Amniotic stem cell (primary cell): ENCODE data around the gene ERH.
A peak's percentile ranks its signal among the peaks of the same experiment; 100 is the strongest.

Experiments used
- DNase-seq: peaks from one replicate; lab custom pipeline; 2025; lab: John Stamatoyannopoulos, UW

ERH gene

GRCh38 chr14:69355607-69356281 is 42.4 kb downstream of the ERH start:
- peak; percentile 11 for DNase-seq

GRCh38 chr14:69355154-69355597 is 42.9 kb downstream of the ERH start:
- no peak for DNase-seq

DNA sequence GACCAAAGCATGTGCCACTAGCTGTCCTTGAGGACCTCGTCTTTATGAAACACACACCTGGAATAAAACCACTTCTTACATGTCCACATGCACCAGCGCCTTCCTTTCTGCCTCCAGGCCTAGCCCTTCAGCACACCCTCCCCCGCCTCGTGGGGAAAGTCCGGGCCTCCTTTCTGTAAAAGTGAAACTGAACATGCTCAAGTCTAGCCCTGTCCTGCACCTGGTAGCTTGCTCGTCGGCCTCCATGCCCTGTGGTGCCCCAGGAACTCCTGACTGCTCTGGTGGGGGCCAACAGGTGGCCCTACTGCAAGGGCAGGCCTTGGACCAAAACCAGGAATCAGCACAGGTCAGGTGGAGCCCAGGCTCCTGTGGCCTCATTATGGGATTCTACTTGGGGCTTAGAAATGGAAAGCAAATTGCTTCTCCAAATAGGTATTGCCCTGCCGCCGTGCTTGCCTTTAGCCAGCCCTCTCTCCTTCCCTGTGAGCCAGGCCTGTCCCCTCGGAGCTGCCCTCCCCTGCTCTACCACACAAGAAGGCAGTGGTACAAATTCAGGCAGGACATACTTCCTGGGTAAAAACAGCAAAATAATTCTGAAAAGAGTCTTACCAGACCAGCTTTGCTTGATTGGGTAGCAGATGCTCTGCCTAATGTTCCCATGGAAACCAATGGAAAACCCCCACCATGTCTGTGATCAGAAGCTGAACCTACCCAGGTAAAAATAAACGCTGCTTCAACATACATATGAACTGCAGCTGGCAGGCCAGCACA is 43.5 kb downstream of the ERH start:
- DNase-seq: no peak

- no peak for DNase-seq
These were observed 44.9 kb downstream of the ERH start for GRCh38 chr14:69353168-69353567.

GRCh38 chr14:69351911-69352310 is 46.2 kb downstream of the ERH start:
- no peak for DNase-seq

GRCh38 chr14:69351385-69351784 is 46.7 kb downstream of the ERH start:
- DNase-seq: no peak

GRCh38 chr14:69350892-69351291 is 47.2 kb downstream of the ERH start:
- no peak for DNase-seq

DNA sequence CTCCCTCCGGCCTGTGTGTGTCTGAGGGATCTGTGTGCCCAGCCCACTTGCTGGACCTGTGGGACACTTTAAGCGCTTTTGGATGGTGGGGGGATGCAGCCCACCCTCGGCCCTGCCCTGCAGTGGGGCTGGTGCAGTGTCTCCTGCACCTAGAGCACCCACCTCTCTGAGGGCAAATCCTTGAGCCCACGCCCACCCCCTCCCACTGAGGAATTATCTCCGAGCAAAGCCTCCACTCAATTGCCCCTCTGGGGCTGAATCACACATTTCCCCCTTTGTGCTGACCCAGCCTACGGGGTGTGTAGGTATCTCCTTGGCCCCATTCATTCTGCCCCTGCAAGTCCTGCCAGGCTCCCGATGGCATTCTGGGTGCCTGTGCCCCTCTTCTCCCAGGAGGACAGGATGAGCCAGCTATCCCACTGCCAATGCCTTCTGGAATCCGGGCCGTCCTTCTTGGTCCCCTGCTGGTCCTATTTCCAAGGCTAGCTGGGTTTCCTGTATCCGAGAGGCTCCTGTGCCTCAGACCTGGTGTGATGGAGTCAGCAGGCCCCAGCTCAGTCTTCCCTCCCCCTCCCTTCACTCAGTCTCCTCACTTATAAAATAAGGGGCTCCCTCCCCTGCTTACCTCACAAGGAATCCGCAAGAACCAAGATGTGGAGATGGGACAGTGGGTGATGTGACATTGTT is 48.9 kb downstream of the ERH start:
- no peak for DNase-seq

GRCh38 chr14:69346710-69347109 is 51.4 kb downstream of the ERH start:
- DNase-seq: no peak

DNA sequence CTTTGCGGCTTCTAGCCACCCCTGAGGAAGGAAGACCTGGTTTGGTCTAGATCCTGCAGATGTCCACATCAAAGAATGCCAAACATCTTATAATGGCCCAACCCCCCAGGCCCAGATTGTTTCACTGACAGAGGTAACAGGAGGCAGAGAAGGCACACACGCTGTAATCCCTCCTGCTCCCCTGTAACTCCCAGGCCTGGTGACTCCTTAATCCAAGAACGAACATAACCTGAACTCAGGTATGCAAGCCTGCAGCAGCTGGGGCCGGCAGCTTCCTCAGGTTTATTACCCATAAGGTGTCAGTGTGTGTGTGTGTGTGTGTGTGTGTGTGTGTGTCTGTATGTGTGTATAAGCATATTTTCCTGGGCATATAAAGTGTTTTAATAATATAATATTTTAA is 52.7 kb downstream of the ERH start:
- DNase-seq: no peak

DNA sequence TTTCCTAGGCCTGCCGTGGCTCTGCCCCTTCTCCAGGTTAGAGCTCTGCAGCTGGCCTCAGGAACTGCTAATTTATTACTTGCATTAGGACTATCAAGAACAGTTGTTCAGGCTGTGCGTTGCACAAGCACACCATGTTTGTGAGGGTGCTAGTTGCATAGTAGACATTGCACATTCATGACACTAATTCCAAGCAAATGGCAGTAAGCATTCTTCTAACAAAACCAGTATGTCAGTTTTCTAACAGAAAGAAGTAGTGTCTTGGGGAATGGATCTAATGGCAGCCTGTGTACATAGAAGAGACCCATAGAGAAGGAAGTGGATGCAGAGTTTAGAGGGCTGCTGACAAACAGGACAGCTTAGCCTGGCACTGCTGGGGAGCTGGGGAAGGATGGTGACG is 53.9 kb downstream of the ERH start:
- no peak for DNase-seq

DNA sequence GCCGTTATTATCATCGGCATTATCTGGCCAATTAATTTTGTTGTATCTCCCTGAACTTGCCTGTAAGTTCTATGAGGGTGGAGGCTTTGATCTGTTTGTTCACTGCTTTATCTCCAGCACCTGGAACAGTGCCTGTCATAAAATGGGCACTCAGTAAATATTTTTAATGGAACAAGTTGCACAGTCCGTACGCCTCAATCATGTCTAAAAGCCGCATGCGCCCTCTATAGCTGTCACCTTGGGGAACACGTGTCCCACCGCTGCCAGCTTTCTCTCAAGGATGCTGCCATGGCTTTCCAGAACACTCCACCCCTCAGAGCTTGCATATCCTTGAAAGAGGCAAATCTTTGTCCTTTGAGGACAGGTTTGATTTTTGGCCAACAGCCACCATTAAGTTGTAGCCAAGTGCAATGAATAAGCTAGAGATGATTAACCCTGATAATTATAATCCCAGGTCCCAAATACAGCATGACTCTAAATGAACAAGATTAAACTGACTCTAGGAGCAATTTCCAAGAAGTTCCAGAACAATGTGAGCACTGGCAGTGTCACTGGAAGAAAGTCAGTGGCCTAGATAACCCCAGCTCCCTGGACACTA is 55.1 kb downstream of the ERH start:
- no peak for DNase-seq

DNA sequence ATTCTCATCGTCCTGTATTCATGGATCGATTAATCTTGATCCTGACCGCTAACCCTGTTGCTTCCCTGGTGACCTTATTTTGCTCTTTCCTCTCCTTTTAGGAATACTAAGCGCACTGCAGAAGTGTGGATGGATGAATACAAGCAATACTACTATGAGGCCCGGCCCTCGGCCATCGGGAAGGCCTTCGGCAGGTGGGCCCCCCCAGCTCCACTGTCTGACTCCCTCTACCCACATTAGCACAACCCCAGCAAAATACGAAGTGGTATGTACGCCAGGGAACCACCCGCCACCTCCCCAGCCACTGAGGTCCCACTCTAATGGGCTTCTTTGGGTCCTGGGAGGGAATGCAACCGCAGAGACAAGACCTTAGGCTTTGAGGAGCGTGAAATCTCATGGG is 58.7 kb downstream of the ERH start:
- DNase-seq: no peak

DNA sequence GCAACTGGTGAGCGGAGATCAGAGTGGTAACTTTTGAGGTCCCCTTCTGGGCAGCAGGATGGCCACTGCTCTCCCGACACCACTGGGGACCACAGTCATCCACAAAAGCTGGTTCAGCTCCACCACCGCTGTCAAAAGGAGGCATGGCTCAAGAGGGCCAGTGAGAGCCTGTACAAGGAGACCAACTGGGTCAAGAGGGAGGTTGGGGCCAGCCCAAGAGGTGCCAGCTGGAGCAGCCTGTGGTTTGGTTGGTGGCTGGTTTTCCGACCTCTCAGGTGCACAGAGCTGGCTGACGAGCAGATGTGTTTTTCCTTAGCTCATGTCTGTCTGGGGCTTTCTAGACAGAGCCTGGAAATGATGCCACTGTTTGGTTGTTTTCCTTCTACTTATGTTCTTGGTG is 60.1 kb downstream of the ERH start:
- DNase-seq: no peak

- DNase-seq: peak; percentile 34
These were observed 62.7 kb downstream of the ERH start for GRCh38 chr14:69335371-69335771.

GRCh38 chr14:69334576-69334975 is 63.5 kb downstream of the ERH start:
- no peak for DNase-seq

DNA sequence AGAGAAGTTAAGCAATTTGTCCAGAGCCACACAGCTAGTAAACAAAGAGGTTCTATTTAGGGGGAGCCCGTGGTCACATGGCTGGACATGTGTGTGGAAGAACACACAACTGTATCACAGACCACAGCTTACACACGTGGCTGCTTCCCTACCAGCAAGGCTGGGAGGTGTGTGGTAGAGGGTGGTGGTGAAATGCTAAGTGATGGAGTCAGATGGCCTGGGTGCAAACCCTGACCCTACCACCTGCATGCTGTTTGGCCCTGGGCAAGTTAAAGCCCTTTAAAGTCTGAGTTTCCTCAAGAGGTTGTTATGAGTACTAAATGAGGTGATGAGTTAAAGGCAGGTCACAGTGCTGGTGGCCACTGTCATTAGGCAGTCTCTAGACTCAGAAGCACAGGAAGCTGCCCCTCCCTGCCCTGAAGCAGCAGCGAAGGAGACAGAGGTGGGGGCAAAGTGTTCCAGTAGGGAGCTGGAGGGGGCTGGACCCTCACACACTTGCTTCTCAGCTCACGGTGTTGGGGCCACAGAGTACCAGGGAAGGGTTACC is 64.2 kb downstream of the ERH start:
- DNase-seq: no peak

GRCh38 chr14:69332782-69333395 is 65.2 kb downstream of the ERH start:
- DNase-seq: no peak

- DNase-seq: no peak
These were observed 66.9 kb downstream of the ERH start for GRCh38 chr14:69331206-69331605.
